ENCODE results near the gene RAX2.
"Not testable (repeated sequence)": the region's sequence is repeated elsewhere in the genome, so short reads cannot be mapped to it uniquely, and the experiment has no call there.

Gene RAX2

GRCh38 chr19:3771906-3772455 is at the start of gene RAX2:
TSS of gene RAX2 (minus strand) at chr19:3772228. CDS start at chr19:3771742, 486 bp downstream.
- peak; percentile 13 for DNase-seq

GRCh38 chr19:3821156-3821555 is 49.1 kb upstream of the RAX2 start:
- DNase-seq: peak; percentile 81

- DNase-seq: no peak
Observed at GRCh38 chr19:3819989-3820388, 48.0 kb upstream of the RAX2 start.

GRCh38 chr19:3818918-3819317 is 46.9 kb upstream of the RAX2 start:
- no peak for DNase-seq

- DNase-seq: no peak
Observed at GRCh38 chr19:3818466-3818865, 46.4 kb upstream of the RAX2 start.

GRCh38 chr19:3817761-3818160 is 45.7 kb upstream of the RAX2 start:
- DNase-seq: peak; percentile 32

- DNase-seq: no peak
Observed at GRCh38 chr19:3816566-3817218, 44.7 kb upstream of the RAX2 start.

- DNase-seq: not testable (repeated sequence)
Observed at GRCh38 chr19:3816148-3816547, 44.1 kb upstream of the RAX2 start.

GRCh38 chr19:3814648-3815047 is 42.6 kb upstream of the RAX2 start:
- DNase-seq: no peak

- no peak for DNase-seq
Observed at GRCh38 chr19:3813473-3814392, 41.7 kb upstream of the RAX2 start.

- DNase-seq: no peak
Observed at GRCh38 chr19:3810708-3811355, 38.8 kb upstream of the RAX2 start.

GRCh38 chr19:3809881-3810707 is 38.1 kb upstream of the RAX2 start:
- no peak for DNase-seq

- no peak for DNase-seq
Observed at GRCh38 chr19:3808420-3809143, 36.6 kb upstream of the RAX2 start.

GRCh38 chr19:3807574-3808354 is 35.7 kb upstream of the RAX2 start:
- DNase-seq: no peak

- no peak for DNase-seq
Observed at GRCh38 chr19:3807131-3807480, 35.1 kb upstream of the RAX2 start.

GRCh38 chr19:3805859-3806258 is 33.8 kb upstream of the RAX2 start:
- DNase-seq: no peak

GRCh38 chr19:3804429-3804828 is 32.4 kb upstream of the RAX2 start:
- DNase-seq: no peak

- DNase-seq: no peak
Observed at GRCh38 chr19:3803986-3804385, 32.0 kb upstream of the RAX2 start.

GRCh38 chr19:3803114-3803888 is 31.3 kb upstream of the RAX2 start:
- DNase-seq: no peak

- DNase-seq: peak; percentile 68
Observed at GRCh38 chr19:3801412-3802096, 29.5 kb upstream of the RAX2 start.
